ENCODE measurements around the gene HMGCR.
"Not testable (repeated sequence)": the region's sequence is repeated elsewhere in the genome, so short reads cannot be mapped to it uniquely, and the experiment has no call there.

HMGCR gene

DNA sequence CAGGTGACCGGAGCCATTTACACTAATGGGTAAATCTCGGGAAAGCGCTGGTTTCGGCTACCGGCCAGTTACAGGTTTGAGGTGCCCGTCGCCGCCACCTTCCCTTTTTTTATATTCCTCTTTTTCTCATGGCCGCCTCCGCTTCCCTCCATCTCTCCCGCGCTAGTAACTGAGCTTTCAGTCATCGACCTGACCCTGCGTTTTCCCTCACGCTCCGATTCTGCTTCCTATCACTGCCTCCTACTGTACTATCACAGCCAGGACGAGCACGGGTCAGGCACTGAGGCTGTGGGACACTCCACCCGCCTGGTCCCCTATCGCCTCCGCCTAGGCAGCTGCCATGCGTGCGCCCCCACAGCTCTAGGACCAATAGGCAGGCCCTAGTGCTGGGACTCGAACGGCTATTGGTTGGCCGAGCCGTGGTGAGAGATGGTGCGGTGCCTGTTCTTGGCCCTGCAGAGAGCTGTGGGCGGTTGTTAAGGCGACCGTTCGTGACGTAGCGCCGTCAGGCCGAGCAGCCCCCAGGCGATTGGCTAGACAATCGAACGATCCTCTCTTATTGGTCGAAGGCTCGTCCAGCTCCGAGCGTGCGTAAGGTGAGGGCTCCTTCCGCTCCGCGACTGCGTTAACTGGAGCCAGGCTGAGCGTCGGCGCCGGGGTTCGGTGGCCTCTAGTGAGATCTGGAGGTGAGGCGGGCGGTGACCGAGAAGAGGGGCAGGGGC is at the start of gene HMGCR:
TSS of gene HMGCR (plus strand) at position 606 of the 722 bp plus-strand sequence. CDS start 5,386 bp downstream, outside the sequence.
- TF ChIP-seq, protein P1, sequence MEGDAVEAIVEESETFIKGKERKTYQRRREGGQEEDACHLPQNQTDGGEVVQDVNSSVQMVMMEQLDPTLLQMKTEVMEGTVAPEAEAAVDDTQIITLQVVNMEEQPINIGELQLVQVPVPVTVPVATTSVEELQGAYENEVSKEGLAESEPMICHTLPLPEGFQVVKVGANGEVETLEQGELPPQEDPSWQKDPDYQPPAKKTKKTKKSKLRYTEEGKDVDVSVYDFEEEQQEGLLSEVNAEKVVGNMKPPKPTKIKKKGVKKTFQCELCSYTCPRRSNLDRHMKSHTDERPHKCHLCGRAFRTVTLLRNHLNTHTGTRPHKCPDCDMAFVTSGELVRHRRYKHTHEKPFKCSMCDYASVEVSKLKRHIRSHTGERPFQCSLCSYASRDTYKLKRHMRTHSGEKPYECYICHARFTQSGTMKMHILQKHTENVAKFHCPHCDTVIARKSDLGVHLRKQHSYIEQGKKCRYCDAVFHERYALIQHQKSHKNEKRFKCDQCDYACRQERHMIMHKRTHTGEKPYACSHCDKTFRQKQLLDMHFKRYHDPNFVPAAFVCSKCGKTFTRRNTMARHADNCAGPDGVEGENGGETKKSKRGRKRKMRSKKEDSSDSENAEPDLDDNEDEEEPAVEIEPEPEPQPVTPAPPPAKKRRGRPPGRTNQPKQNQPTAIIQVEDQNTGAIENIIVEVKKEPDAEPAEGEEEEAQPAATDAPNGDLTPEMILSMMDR (IDR thresholded peaks at IDR 0.05; ENCODE audit: control insufficient read depth, extremely low read depth, insufficient read depth): peak; percentile 36
- H3K4me3 ChIP-seq (ENCODE audit: low read depth, low read length): peak within 1 kb of the TSS; percentile 91
- DNase-seq (ENCODE audit: low read depth): peak; percentile 99

DNA sequence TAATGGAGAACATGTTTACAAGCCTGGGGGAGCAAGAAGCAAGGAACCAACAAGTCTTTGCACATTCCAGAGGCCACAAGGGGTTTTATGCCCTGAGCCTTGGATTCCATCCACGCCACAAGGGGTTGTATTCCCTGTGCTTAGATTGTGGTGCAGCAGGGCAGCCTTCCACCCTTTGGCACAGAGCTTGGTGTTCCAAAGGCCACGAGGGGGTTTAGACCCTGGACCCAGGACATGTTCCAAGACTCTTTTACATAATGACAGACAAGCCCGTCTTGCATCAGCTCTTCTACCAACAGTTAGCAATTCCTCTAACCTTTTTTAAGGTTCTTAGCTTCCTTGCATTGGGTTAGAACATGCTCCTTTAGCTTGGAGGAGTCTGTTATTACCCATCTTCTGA is 45.2 kb upstream of the HMGCR start:
- DNase-seq (ENCODE audit: low read depth); H3K4me3 ChIP-seq (ENCODE audit: low read depth, low read length): not testable (repeated sequence)

DNA sequence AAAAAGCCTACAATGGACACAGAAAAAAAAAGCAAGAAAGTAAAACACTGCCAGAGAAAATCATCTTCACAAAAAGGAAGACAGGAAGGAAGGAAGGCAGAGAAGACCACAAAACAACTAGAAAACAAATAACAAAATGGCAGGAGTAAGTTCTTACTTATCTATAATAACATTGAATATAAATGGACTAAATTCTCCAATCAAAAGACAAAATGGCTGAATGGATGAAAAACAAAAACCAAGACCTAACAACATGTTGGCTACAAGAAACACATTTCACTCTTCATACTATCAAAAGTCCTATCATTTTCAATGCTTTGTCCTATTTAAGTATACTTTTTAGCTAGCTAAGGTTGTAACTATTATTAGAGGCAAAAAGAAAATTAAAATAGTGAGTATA is 36.9 kb upstream of the HMGCR start:
- TF ChIP-seq, protein P1 (IDR thresholded peaks at IDR 0.05; ENCODE audit: control insufficient read depth, extremely low read depth, insufficient read depth): no peak
- no peak overlapping the region for H3K4me3 ChIP-seq (ENCODE audit: low read depth, low read length)
- DNase-seq (ENCODE audit: low read depth): no peak

DNA sequence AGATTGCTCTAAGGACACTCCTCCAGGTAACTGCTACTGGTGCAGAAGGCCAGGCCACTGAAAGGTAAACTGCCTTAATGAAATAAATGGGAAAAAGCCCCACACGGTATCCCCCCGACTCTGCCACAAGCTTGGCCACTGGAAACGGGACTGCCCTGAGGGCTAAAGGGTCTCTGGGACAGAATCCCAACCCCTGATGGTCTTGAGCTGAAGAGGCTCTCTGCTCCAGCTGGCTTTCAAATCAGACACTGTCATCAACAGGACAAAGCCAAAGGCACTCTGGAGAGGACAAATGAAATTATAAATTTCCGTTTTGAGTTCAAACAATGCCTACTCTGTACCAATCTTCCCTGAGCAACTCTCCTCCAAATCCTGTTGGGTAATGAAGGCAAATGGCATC is 33.6 kb upstream of the HMGCR start:
- DNase-seq (ENCODE audit: low read depth): no peak
- TF ChIP-seq, protein P1 (IDR thresholded peaks at IDR 0.05; ENCODE audit: control insufficient read depth, extremely low read depth, insufficient read depth): no peak
- no peak overlapping the region for H3K4me3 ChIP-seq (ENCODE audit: low read depth, low read length)

DNA sequence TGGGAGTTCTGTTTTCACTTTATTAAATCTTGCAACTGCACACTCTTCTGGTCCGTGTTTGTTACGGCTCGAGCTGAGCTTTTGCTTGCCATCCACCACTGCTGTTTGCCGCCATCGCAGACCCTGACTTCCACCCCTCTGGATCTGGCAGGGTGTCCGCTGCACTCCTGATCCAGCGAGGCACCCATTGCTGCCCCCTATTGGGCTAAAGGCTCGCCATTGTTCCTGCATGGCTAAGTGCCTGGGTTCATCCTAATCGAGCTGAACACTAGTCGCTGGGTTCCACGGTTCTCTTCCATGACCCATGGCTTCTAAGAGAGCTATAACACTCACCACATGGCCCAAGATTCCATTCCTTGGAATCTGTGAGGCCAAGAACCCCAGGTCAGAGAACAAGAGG is 32.5 kb upstream of the HMGCR start:
- DNase-seq (ENCODE audit: low read depth); H3K4me3 ChIP-seq (ENCODE audit: low read depth, low read length): not testable (repeated sequence)

DNA sequence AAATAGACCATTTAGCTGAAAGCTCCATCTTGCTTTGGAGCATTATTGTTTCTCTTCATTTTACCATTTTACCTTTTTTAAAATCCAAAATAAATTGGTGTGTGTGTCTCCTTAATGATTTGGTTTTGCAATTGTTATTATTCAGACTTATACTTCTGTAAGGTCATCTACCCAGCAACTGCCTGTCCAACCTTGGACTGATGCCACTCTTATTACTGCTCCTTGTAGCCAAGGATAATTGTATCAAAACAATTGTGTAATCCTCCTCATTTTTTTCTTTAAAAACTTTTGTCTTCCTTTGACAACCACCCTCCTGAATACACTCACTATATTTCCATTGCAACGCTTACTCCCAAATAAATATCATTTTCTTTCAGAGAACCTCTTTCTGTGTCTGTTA is 30.3 kb upstream of the HMGCR start:
- no peak overlapping the region for H3K4me3 ChIP-seq (ENCODE audit: low read depth, low read length)
- no peak for DNase-seq (ENCODE audit: low read depth)
- TF ChIP-seq, protein P1 (IDR thresholded peaks at IDR 0.05; ENCODE audit: control insufficient read depth, extremely low read depth, insufficient read depth): no peak

DNA sequence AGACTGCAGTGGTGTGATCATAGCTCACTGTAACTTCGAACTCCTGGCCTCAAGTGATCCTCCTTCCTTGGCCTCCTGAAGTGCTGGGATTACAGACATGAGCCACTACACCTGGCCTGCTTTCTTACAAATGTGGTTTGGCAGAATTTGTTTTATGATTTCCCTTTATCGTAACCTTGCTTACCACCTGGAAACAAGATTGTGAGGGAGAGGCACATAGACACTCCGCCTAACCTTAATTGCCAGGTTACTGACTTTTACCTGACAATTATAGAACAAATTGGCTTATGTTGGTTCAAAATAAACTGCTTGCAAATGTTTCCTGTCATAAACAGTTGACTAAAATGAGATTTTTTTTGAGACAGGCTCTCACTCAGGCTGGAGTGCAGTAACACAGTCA is 26.8 kb upstream of the HMGCR start:
- DNase-seq (ENCODE audit: low read depth): no peak
- TF ChIP-seq, protein P1 (IDR thresholded peaks at IDR 0.05; ENCODE audit: control insufficient read depth, extremely low read depth, insufficient read depth): no peak

DNA sequence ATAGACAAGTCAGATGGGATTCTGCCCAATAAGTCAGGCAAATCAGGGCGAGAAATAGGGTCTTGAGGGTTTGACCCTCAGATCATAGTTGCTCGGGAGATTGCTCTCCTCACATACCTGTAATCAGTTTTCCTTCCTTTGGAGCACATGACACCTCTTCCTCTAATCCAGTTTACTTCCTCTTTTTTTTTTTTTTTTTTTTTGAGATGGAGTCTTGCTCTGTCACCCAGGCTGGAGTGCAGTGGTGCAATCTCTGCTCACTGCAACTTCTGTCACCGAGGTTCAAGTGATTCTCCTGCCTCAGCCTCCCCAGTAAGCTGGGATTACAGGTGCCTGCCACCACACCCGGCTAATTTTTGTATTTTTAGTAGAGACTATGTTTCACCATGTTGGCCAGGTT is 17.9 kb upstream of the HMGCR start:
- not testable (repeated sequence) for H3K4me3 ChIP-seq (ENCODE audit: low read depth, low read length); DNase-seq (ENCODE audit: low read depth)

More for the DNA sequence above, 26.8 kb upstream of the HMGCR start:
- H3K4me3 ChIP-seq (ENCODE audit: low read depth, low read length): no peak overlapping the region

All from LNCaP clone FGC (cell line).